NCI-H2227 (cell line): Measurements from ENCODE around the gene WNK1.
"Not testable (repeated sequence)": the region's sequence is repeated elsewhere in the genome, so short reads cannot be mapped to it uniquely, and the experiment has no call there.

Experiments
- DNase-seq: peaks from one replicate; lab custom pipeline; 2025; ENCODE audit not compliant: unreplicated experiment; lab: John Stamatoyannopoulos, UW

The WNK1 gene

GRCh38 chr12:751999-752694 is at the start of gene WNK1:
WNK1 (plus strand) TSS chr12:752579; CDS start chr12:753566, 987 bp downstream.
- DNase-seq, result peak; percentile 90

DNA sequence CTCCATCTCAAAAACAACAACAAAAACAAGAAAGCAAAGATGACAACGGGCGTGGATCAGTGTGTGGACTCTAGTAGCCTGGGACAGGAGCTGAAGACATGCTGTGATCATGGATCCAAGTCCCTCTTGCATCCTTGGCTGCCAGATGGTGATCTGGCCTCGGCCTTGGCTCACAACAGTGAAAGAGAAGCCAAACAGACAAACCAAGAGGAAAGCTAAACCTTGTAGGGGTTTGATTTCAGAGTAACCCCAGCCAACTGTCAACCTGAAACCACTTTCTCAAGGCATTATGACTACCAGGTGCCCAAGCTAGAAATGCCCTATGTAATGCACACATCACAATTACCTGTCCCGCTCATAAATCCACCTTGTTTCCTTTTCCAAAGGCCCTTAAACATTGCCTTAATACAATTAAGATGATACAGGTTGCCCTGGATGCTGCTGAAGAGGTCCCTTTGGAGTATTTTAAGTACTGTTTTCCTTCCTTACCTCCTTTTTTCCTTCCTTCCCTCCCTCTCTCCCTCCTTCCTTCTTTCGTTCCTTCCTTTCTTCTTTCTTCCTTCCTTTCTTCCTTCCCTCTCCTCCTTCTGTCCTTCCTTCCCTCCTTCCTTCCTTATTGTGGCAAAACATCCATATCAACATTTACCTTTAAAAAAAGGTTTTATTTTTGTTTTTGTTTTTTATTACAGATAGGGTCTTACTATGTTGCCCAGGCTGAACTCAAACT is 47.7 kb upstream of the WNK1 start:
- DNase-seq, result no peak

GRCh38 chr12:708084-708483 is 44.3 kb upstream of the WNK1 start:
- DNase-seq, result not testable (repeated sequence)

GRCh38 chr12:709455-710020 is 42.8 kb upstream of the WNK1 start:
- peak; percentile 2 for DNase-seq

DNA sequence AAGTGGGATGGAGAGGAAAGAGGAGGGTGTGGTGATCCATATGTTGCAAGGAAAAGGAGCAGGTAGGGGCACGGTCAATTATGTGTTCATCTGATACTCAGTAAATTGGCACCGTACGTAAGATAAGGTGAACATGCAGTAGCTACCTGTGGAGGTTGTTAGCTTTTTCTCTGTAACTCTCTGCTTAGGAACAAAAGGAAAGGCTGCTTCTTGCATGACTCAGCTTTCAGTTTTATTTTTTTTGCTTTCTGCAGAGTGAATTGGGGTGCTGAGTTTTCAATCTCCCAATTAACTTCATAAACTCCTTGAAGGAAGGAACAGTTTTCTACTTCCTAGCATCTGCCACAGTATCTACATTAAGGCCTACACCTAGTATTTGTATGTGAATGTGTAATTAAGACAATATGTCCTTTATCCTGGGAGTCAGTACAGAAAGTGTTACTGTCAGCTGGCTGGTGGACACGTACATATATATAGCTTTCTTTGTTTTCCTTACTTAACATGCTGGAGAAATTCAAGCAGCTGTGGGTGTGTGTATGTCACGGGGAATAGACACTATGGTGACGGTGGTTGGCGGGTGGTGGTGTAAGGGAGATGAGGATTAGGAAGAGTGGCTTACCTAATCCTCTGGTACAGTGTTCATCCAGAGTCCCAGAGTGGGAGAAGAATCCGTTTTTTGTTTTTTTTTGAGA is 40.1 kb upstream of the WNK1 start:
- no peak for DNase-seq

GRCh38 chr12:713281-713875 is 39.0 kb upstream of the WNK1 start:
- DNase-seq, result no peak

GRCh38 chr12:716506-716905 is 35.9 kb upstream of the WNK1 start:
- DNase-seq, result no peak

- DNase-seq, result no peak
These were observed 33.6 kb upstream of the WNK1 start for GRCh38 chr12:718756-719102.

DNA sequence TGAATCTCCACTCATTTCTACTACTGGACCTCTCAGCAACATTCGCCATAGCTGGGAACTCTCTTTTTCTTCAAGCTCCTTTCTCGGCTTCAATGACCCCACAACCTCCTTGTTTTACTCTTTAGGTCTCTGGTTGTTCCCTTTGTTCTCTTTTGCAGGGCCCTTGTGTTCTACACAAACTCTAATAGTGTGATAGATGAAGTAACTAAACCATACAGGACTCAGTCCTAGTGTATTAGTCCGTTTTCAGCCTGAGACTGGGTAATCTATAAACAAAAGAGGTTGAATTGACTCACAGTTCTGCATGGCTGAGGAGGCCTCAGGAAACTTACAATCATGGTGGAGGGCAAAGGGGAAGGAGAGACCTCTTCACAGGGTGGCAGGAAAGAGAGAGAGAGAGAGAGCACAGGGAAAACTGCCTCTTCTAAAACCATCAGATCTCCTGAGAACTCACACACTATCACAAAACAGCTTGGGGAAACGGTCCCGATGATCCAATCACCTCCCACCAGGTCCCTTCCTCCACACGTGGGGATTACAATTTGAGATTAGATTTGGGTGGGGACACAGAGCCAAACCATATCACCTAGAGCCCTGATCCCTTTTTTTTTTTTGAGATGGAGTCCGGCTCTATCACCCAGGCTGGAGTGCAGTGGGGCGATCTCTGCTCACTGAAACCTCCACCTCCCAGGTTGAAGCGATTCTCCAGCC is 32.0 kb upstream of the WNK1 start:
- DNase-seq, result no peak

DNA sequence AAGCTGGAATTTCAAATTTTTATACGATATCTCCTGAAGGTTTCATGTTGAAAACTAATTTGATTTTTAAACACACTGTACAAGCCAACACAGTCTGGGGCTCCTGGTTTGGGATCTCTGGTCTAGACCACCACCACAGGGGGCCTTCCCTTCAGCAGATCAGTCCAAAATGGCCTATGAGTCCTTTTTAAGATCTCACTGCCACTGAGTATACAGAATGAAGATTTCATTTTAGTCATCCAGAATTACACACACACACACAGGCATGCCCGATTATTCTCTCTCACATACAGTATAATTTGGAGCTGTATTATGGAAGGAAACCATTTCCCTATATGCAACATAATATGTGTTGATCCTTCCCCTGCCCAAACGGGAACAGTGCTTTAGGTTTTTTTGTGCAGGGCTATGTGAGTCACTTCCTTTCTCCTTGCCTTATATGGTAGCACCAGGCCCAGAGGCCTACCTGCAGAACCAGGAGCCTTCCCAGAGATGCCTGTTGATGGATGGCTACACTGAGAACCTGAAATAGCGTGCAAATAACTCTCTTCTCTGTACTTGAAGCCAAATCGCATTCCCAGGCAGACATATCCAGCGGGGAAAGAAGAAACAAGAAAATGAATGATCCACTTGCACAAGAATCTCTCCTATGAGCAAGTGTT is 28.1 kb upstream of the WNK1 start:
- DNase-seq, result no peak

- DNase-seq, result no peak
These were observed 27.3 kb upstream of the WNK1 start for GRCh38 chr12:725076-725475.

- no peak for DNase-seq
These were observed 25.9 kb upstream of the WNK1 start for GRCh38 chr12:726281-727140.

- no peak for DNase-seq
These were observed 25.1 kb upstream of the WNK1 start for GRCh38 chr12:727321-727720.

DNA sequence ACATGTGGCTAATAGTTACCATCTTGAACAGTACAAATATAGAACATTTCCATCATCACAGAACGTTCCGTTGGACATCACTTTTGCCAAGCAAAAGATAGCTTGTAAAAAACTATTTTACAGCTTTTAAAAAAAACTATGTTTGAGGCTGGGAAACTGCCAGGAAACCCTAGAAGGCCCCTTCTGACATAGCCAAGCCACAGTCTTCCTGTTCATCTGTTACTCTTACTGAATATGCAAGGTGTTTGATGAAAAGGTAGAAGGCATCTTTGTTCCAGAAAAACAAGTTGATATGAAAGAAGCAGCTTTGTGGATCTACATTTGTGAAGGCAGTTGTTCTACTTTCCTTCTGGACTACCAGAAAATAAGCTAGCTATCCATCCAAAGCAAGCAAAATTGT is 23.6 kb upstream of the WNK1 start:
- DNase-seq, result no peak

DNA sequence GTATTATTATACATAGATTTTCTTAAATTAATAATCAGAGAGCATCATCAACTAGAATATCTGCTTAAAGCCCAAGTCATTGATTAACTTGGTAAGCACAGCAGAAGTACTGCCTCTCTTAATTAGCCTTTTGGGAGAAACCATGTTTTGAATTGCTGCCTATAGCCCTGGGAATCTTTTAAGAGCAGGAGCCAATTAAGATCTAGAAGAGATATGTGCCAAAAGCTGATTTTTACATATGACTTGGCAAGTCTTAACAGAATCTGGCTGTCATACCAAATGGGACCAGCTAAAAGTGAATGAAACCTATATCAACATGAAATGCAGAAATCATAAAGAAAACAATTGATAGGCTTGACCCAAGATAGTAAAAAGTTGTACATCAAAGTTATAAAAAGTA is 23.2 kb upstream of the WNK1 start:
- DNase-seq, result no peak

DNA sequence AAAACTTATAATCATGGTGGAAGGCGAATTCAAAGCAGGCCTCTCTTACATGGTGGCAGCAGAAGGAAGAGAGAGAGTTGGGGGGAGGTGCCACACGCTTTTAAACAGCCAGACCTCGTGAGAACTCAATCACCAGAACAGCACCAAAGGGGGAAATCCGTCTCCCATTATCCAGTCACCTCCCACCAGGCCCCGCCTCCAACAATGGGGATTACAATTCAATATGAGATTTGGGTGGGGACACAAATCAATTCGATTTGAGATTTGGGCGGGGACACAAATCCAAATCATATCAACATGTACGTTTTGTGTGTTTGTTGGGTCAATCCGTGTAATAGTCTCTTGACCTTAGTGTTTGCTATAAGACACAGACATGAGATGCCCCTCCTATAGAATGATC is 21.8 kb upstream of the WNK1 start:
- no peak for DNase-seq

GRCh38 chr12:737122-737739 is 15.1 kb upstream of the WNK1 start:
- DNase-seq, result no peak

DNA sequence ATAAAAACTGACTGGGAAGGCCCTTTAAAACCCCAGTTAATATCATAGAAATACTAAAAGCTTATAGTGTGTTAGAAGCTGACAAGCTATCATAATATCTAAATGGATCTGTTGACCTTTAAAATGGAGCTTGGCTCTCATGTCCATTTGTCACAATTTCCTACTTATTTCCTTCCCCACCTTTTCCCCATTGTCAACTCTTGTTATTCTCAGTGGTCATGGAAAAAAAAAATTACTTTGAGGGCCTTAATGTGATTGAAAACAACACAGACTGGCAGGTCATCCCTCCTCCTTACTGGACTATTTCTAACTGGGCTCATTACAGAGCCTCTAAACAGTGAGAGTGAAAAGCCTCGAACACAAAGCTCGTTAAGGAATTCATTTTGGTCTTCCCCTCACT is 13.7 kb upstream of the WNK1 start:
- DNase-seq, result no peak

GRCh38 chr12:739349-739748 is 13.0 kb upstream of the WNK1 start:
- DNase-seq, result no peak
